Lung microvascular endothelial cell (primary cell): ENCODE results near the gene AADACL4. TPM values are rescaled to one million over a fixed set of nuclear protein-coding genes. Genes with fewer than 3 reads are reported as not detected.
A peak's percentile ranks its signal among the peaks of the same experiment; 100 is the strongest.

Experiments
- DNase-seq, 2 donors: peaks; one replicate each; pipeline versions ENCODE4 v3.0.0 to v3.0.0-alpha.2; 2010; ENCODE audit warnings: low read depth in 2 of 2
- total RNA-seq: library from RNA; depleted of rRNA; stranded (reverse); fragments of >200 nt; gene quantifications from 2 replicates; pipeline ENCODE4 v1.2.1, GENCODE V29; 2014

The AADACL4 gene
- total RNA-seq = not detected in 2 replicates

DNA sequence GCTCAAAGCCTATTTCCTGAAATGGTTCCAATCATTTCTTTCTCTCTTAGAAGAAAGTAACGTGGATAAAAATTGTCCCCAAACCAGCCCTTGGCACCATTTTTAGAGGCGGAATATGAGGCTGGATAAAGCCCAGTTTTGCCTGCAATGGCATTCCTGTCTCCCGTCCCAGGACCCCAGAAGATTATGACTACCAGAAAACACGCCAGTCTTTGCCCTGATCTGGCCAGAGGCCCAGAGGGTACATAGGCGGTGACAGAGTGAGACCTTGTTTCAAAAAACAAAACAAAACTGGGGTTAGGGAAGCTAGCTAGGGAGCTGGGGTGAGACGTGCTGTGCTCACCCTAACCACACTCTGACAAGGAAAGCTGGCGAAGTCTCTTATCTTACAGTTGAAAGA is at the start of gene AADACL4:
AADACL4 (plus strand) TSS at position 301 of the 400 bp plus-strand sequence. CDS start 462 bp downstream, outside the sequence.
- no peak for DNase-seq

- DNase-seq = no peak
Observed at GRCh38 chr1:12594490-12594889, 49.4 kb upstream of the AADACL4 start.

DNA sequence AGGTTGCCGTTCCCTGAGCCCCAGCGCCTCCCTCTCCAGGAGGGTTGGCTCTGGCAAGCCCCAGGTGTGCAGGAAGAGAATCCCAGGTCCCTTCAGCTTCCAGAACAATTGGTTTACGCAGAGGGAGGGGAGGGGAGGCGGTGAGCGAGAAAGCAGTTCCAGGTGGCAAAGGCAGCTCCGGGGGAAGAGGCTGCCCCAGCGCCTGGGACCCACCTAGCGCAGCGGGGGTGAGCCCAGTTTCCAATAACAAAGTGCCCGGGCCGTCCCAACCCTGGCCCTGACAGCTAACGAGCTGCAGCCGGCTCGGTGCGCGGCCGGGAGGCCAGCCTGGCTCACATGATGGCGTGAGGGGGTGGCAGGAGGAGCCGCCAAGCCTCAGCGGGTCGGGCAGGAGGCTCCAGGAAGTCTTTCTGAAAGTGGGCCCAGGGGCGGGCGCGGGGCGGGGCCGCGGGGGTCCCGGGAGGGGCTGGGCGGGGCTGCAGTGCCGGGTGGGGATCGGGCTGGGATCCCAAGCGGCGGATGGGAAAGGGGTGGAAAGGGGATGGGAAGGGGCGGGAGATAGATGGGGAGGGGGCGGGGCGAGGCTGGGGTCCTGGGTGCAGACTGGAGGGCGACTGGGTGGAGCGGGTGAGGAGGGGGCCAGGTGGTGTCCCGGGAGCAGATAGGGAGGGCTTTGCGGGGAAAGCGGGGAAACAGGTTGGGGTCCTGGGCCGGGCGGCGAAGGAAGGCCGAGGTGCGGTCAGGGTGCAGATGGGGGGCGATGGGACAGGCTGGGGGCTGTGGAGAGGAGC is 48.7 kb upstream of the AADACL4 start:
- peak; percentile 39 to 46 for DNase-seq

- DNase-seq = no peak
Observed at GRCh38 chr1:12595757-12596006, 48.2 kb upstream of the AADACL4 start.

GRCh38 chr1:12596007-12596821 is 47.7 kb upstream of the AADACL4 start:
- DNase-seq = peak; percentile 93 to 96

GRCh38 chr1:12597792-12598191 is 46.1 kb upstream of the AADACL4 start:
- DNase-seq = peak in 1 of 2 donors; percentile 41

- DNase-seq = peak in 1 of 2 donors; percentile 81
Observed at GRCh38 chr1:12598974-12599373, 44.9 kb upstream of the AADACL4 start.

GRCh38 chr1:12599657-12600056 is 44.2 kb upstream of the AADACL4 start:
- no peak for DNase-seq

DNA sequence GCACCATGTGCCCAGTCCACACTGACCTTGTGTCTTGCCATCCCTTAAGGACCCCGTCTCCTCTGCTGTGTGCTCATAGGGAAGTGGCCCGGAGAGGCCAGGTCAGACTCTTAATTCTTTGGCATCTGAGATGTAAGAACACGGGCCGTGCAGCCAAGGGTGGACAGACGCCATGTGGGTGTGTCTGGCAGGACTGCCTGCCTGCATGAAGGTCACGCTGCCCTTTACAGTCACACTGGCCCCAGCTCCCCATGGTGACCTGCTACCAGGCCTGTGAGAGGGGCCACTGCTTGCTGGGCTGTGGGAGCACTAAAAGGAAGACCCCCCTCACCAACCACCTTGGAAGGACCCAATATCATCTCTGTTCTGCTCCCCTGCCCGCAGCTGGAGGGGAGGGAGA is 43.5 kb upstream of the AADACL4 start:
- DNase-seq = no peak

DNA sequence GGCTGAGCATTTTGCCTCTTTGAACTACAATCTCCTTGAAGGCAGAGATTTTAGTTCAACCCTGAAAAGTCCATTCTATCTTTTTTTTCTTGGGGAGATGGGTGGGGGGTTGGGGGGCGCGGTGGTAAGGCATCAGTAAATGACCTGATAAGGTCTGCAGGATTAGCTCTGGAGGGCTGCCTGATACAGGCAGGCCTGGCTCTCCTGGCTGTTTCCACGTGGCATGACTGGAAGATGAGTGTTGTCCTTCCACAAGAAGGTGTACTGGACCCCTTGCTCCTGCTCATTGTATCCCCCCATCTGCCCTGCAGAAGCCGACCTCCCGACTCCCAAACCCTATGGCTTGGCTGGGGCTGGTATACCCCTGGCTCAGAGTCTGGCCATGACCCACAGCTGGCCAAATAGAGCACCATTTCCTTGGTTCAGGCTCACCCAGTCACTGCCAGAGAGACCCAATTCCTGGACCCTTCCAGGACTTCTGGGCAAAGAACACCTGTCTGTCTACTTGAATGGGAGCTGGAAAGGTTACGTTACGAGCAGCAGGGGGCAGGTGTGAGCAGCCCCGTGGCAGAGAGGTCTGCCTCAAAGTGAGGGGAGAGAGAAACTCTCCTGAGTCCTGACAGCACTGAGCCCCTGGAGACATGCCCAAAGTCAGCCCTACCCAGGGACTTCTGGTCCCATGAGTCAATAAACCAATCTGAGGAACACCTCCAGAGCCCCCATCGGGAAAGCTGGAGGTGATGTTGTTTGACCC is 42.8 kb upstream of the AADACL4 start:
- peak; percentile 60 to 67 for DNase-seq

- DNase-seq = peak; percentile 77 to 97
Observed at GRCh38 chr1:12601700-12602658, 41.9 kb upstream of the AADACL4 start.

- no peak for DNase-seq
Observed at GRCh38 chr1:12602659-12603024, 41.2 kb upstream of the AADACL4 start.

- peak in 1 of 2 donors; percentile 41 for DNase-seq
Observed at GRCh38 chr1:12603224-12603623, 40.7 kb upstream of the AADACL4 start.

DNA sequence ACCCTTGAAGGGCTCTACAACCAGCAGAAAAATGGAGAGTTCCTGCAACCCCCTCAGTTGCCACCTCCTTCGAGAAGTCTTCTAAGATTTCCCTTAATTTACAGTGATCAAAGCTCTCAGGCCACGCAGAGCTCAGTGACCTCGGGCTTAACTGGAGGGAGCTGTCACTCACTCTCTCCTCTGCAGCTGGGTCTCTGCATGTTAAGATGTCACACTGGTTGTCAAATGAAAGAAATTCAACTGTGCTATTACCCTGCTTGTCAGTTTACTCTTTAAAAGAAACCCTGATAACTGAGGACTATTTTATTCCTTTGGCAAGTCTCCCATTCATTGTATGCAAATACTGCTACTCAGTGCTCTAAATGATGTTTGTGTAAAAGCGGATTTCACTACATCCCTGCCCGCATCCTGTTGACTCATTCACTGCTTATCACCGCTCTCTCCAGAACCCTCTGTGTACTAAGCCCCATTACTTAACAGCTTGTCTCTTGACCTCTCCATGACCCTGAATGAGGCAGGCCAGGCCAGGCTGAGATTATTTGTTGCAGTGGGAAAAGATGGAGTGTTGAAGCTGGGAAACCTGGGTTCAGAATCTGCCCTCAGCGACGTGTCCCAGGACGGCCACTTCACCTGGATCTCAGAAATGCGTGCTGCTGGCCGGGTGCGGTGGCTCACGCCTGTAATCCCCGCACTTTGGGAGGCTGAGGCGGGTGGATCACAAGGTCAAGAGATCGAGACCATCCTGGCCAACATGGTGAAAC is 39.6 kb upstream of the AADACL4 start:
- DNase-seq = peak; percentile 93 to 99

DNA sequence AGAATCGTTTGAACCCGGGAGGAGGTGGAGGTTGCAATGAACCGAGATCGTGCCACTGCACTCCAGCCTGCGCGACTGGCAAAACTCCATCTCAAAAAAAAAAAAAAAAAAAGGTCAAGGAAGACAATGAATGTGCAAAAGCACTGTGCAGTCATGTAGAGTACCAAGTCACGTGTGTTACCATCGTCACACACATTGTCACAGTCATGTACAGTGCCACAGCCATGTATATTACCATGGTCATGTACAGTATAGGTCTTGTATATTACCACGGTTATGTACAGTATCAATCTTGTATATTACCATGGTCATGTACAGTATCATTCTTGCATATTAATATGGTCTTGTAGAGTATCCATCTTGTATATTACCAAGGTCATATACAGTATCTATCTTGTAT is 38.9 kb upstream of the AADACL4 start:
- no peak for DNase-seq

DNA sequence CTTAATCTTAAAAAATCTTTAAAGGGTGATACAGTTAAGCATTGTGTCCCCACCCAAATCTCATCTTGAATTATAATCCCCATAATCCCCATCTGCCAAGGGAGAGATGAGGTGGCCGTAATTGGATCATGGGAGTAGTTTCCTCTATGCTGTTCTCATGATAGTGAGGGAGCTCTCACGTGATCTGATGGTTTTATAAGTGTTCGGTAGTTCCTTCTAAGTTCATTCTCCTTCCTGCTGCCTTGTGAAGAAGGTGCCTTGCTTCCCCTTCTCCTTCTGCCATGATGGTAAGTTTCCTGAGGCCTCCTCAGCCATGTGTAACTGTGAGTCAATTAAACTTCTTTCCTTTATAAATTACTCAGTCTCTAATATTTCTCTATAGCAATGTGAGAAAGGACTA is 36.6 kb upstream of the AADACL4 start:
- no peak for DNase-seq

- DNase-seq = no peak
Observed at GRCh38 chr1:12608311-12608957, 35.5 kb upstream of the AADACL4 start.

DNA sequence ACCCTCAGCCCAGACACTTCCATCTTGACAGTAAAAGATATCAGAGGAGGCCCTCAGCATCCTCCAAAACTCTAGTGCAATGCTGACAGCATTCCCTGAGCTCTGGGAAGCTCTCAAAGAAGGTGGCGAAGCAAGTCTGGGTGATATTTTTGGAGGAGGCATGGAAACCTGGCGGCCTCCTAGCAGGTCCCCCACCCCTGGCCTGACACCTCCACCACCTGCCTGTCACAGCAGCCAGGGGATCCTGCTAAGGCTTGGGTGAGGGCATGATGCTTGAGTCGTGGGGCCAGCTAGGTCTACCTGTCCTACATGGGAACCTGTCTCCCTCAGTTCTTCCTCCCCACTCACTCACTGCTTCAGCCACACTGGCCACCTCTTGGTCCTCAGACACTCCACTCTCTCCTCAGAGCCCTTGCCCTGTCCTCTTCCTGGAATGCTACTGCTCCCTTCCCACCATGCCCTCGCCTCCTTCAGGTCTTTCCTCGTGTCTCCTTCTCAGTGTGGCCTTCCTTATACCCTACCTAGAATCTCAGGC is 34.3 kb upstream of the AADACL4 start:
- DNase-seq = no peak

DNA sequence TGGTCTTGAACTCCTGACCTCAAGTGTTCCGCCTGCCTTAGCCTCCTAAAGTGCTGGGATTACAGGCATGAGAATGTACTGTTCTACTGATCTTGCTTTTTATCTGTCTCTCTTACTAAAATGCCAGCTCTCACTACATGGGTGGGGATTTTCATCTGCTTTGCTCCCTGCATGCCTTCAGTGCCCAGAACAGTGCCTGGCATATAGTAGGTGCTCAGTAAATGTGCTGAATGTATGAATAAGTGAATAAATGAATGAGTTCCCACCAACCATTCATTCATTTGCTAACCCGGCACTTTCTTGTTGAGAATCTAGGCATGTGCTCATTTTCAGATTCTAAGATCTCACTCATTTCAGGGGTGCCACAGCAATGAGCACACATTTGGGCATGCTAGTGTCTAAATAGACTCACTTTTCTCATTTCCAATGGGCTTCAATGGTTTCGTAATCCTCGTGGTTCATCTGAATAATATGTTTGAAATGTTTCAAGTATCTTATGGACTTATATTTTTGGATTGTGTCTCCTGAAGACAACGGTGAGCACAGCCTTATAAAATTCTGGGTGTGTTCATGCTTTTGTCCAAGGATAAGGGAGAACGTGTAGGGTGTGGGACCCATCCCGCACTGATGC is 33.5 kb upstream of the AADACL4 start:
- no peak for DNase-seq
